HK-2 (cell line): ENCODE measurements around the gene TM2D3.

Experiments
- DNase-seq: peaks from one replicate; pipeline ENCODE4 v3.0.0-alpha.2; 2018; ENCODE audit not compliant: unreplicated experiment

Gene TM2D3, protein sequence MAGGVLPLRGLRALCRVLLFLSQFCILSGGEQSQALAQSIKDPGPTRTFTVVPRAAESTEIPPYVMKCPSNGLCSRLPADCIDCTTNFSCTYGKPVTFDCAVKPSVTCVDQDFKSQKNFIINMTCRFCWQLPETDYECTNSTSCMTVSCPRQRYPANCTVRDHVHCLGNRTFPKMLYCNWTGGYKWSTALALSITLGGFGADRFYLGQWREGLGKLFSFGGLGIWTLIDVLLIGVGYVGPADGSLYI

DNA sequence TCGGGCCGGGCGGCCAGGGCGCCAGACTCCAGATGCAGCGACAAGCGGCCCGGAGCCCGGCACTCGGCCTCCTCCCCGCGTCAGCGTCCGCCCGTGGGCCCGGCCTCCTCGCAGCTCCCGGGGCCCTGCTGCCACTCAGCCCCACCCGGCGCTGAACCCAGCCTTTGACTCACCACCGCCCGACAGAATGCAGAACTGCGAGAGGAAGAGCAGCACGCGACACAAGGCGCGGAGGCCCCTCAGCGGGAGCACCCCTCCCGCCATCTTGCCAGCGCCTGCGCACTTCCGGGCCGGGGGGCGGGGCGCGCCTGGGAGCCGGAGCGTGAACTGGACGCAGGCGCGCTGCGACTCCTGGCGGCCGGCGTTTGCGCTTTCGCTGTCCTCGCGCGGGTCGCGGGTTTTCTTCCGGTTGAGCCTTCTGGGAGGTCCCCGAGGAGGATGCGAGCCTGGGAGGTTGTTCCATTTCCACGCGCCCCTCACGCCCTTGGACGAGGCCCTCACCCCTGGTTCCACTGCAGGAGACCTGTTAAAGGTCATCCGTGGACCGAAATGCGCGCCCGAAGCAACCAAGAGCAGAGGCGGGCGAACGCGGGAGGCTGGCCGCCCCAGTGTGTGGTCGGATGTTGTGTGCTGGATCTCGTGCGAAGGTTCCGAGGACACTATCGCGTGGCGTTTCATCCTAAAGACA is at the start of gene TM2D3:
TM2D3 (minus strand) TSS at position 284 of the 688 bp plus-strand sequence; CDS start at position 264, 20 bp downstream.
- peak; percentile 87 for DNase-seq

DNA sequence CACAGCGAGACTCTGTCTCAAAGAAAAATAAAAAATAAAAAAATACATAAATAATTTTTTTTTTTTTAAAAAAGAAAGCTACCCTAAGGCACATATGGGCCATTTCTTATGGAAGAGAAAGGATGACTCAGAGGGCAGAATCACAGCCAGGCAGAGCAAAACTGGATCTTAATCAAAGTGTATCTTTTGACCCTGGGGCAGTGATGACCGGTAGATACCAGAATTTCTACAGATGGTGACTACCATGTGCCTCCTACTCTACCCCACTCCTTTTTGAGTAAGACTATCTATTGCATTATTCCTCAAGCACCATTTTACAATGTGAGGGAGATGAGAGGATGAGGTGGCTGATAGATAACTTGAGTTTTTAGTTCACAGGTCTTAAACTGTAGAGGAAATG is 46.1 kb upstream of the TM2D3 start:
- DNase-seq: no peak

DNA sequence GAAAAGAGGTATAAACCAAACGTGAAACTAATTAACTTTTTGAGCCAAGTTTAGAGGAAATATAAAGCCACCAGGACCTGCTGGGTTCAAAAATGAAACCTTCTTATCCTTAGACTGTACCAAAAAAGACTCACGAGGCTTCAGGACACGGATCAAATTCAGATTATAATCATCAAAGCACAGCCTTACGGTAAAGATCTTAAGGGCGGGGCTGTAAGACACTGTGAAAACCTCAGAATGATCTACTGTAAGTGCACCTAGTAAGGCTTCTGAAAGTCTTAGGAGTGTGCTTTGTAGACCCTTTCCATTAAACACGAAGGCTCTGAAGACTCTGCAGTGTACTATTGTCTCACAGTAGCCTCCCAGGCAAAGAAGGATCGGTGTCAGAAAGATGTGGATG is 45.3 kb upstream of the TM2D3 start:
- no peak for DNase-seq

DNA sequence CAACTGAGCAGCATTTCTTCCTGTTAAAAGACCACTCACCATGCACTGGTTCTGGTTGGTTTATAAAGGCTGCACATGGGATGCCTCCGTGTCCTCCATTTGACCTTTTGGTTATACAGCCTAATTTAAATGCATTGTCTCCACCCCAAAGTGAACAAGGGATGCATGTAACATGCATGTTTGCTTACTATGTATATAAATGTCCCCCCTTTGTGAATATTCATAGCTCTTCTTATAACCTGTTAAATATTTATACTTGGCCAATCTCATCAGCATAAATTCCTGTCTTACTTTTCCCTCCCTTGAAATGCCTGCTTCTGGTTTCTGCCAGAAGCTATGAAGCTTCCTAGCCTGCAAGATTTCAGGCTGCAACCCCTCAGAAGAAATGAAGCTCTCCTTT is 44.6 kb upstream of the TM2D3 start:
- no peak for DNase-seq

GRCh38 chr15:101694261-101694660 is 42.1 kb upstream of the TM2D3 start:
- no peak for DNase-seq

- no peak for DNase-seq
These were observed 40.8 kb upstream of the TM2D3 start for GRCh38 chr15:101692801-101693598.

- peak; percentile 11 for DNase-seq
These were observed 37.7 kb upstream of the TM2D3 start for GRCh38 chr15:101689901-101690300.

DNA sequence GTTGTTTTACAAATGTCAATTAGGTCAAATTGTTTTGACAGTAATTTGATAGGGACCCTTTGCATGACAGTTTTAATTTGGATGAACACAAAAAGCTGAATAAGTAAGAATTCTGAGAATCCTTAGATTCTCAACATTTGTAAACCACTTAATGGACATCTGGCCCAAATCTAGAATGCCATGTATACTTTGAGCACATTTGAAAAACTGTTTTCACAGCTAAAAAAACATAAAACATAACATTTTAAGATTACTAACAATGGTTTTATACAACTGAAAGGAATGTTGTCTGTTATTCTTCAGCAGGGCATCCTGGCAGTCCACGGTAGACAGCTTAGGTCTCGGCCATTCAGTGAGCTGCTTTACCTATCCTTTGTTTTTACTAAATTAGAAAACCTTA is 34.5 kb upstream of the TM2D3 start:
- DNase-seq: no peak

- DNase-seq: no peak
These were observed 32.7 kb upstream of the TM2D3 start for GRCh38 chr15:101684877-101685276.

DNA sequence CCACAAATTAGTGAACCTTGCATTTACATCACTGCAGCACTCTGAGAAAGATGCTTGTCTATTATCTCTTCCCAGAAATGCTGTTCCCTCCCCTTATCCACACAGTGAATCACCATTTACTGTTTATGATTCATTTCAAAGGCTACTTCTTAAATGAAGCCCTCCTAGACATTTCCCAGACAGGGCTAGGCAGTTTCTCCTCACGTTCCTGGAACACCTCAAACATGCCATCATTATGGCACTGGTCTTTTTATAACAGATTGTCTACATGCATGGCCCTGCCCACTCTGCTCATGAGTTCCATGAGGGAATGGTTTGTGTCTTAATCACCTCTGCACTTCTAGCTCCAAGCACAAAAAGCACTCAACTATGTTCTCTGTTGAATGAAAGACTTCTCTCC is 32.2 kb upstream of the TM2D3 start:
- no peak for DNase-seq

- no peak for DNase-seq
These were observed 27.6 kb upstream of the TM2D3 start for GRCh38 chr15:101679806-101680205.

DNA sequence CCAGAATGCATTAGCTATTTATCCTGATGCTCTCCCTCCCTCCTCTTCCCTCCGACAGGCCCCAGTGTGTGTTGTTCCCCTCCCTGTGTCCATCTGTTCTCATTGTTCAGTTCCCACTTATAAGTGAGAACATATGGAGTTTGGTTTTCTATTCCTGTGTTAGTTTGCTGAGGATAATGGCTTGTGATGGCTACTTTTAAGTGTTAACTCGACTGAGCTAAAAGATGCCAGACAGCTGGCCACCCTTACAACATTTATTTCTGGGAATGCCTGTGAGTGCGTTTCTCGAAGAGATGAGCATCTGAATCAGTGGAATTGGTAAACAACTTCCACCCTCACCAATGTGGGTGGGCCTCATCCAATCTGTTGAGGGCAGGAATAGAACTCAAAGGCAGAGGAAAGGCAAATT is 24.7 kb upstream of the TM2D3 start:
- no peak for DNase-seq

DNA sequence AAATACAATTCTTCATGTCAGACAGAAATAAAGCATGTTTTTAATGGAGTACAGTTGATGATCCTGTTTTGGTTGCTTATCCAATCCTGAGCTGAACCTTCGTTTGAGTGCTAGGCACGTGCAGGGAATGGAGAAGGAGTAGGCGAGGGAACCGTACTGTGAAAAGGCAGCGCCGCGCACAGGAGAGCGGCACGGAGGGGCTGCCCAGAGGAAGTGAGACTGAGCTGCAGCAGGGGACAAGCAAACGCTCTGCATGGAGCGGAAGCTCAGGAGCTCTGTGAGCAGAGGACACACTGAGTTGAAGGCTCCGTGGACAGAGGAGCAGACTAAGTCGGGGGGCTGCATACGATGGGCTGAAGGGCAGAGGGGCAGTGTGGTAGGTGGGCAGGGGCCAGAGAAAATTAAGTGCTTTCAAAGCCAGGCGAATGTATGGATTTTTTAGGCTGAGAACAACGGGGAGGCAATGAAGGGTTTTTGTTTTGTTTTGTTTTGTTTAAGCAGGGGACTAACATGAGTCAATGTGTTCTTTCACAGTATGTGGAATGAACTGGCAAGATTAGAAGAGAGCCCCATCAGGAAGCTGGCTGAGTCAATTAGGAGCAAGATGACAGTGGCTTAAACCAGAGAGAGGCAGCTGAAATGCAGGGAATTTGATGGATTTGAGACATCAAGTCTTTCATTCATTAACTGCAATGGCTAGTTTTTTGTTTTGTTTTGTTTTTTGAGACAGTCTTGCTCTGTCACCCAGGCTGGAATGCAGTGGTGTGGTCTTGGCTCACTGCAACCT is 23.8 kb upstream of the TM2D3 start:
- no peak for DNase-seq

- DNase-seq: peak; percentile 15
These were observed 22.8 kb upstream of the TM2D3 start for GRCh38 chr15:101675015-101675414.

GRCh38 chr15:101672298-101672697 is 20.1 kb upstream of the TM2D3 start:
- DNase-seq: no peak

- DNase-seq: no peak
These were observed 17.6 kb upstream of the TM2D3 start for GRCh38 chr15:101669744-101670143.

- no peak for DNase-seq
These were observed 15.7 kb upstream of the TM2D3 start for GRCh38 chr15:101667881-101668280.

GRCh38 chr15:101664303-101664913 is 12.2 kb upstream of the TM2D3 start:
- DNase-seq: no peak

GRCh38 chr15:101662203-101662602 is 10.0 kb upstream of the TM2D3 start:
- DNase-seq: no peak

DNA sequence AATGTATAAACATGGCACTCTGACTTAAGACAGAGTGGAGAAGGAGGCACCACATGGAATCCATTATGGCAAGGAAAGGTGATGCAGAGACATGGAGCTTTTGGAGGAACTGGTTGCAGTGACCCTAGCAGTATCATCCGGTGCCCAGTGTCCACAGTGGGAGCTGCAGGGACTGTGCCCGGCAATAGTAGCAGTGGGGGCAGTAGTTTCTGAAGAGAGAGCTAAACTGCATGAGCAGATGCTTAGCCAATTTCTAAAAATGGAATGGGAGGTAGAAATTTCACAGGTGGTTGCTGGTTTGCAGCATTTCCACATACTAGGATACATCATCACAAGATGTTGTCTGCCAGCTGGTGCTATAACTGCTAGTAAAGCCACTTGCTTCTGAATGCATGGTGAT is 7.8 kb upstream of the TM2D3 start:
- DNase-seq: no peak

DNA sequence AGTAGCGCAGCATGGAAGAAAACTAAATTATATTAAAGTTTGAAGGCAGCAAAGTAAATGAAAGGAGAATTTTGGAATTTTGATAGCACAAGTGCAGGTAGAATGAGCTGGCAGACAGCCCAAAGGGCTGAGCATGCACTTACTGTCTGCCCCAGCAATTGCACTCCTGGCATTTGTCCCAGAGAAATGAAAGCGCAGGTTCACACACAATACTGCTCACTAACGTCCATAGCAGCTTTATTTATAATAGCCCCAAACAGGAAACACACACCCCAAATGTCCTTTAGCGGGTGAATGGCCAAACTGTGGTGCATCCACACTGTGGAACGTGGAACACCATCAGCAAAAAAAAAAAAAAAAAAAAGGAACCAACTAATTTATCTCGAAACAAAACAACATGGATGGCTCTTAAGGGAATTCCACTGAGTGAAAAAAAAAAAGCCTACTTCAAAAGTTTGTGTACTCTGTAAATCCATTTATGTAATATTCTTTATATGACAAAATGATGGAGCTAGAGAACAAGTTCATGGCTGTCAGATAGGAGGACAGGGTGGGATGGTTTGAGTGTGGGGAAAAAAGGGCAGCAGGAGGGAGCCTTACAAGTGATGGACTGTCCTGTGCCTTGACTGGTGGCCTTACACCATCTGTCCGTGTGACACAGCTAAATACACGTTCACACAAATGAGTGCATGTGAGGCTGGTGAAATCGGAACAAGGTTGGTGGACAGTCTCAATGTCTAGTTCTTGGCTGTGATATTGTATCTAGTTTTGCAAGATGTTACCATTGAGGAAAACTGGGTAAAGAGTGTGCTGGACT is 6.0 kb upstream of the TM2D3 start:
- DNase-seq: no peak
